Spleen (tissue), 11 donors: ENCODE data around the gene OPCML. TPM values are rescaled to one million over a fixed set of nuclear protein-coding genes. Genes with fewer than 3 reads are reported as not detected.
A peak's percentile ranks its signal among the peaks of the same experiment; 100 is the strongest.

Source experiments
- DNase-seq: peaks from one replicate; pipeline ENCODE4 v3.0.0-alpha.2; 2020
- H3K27ac ChIP-seq, 8 donors: fragments of 200-600 bp; sonication (generic) in 7 of 8; 1 replicate in 4 of 8; 2 replicates in 4 of 8; pipeline versions ENCODE4 v1.5.0 to v1.8.0; 2016 to 2021; ENCODE audit warnings: inconsistent platforms in 4 of 8, mild to moderate bottlenecking in 4 of 8, moderate library complexity in 1 of 8
- H3K27me3 ChIP-seq, 7 donors: fragments of 200-600 bp; sonication (generic) in 6 of 7; replicated peaks in 1 of 7; 1 replicate in 4 of 7; 2 replicates in 3 of 7; pipeline versions ENCODE4 v1.5.0 to v1.8.0; 2016 to 2021; ENCODE audit warnings: inconsistent platforms in 3 of 7, mild to moderate bottlenecking in 1 of 7
- H3K36me3 ChIP-seq, 6 donors: fragments of 200-600 bp; sonication (generic) in 5 of 6; 1 replicate in 4 of 6; 2 replicates in 2 of 6; pipeline versions ENCODE4 v1.5.0 to v1.8.0; 2016 to 2021; ENCODE audit warnings: inconsistent platforms in 2 of 6
- H3K4me1 ChIP-seq, 6 donors: fragments of 200-600 bp; sonication (generic) in 5 of 6; 1 replicate in 3 of 6; 2 replicates in 3 of 6; pipeline versions ENCODE4 v1.5.0 to v1.8.0; 2016 to 2021; ENCODE audit warnings: inconsistent platforms in 3 of 6
- H3K4me3 ChIP-seq, 8 donors: fragments of 200-600 bp; sonication (generic) in 7 of 8; 1 replicate in 4 of 8; 2 replicates in 4 of 8; pipeline versions ENCODE4 v1.5.0 to v1.8.0; 2016 to 2021; ENCODE audit warnings: inconsistent platforms in 4 of 8, mild to moderate bottlenecking in 4 of 8, moderate library complexity in 2 of 8
- H3K9me3 ChIP-seq, 8 donors: fragments of 200-600 bp; sonication (generic) in 7 of 8; 1 replicate in 4 of 8; 2 replicates in 4 of 8; pipeline versions ENCODE4 v1.5.0 to v1.8.0; 2016 to 2021; ENCODE audit warnings: inconsistent platforms in 4 of 8
- POLR2A ChIP-seq, 3 donors: fragments of 450-650 bp; IDR thresholded peaks; one replicate each; pipeline ENCODE4 v1.5.1; 2017; ENCODE audit warnings: antibody characterized with exemption in 3 of 3, mild to moderate bottlenecking in 1 of 3
- POLR2AphosphoS5 ChIP-seq, 3 donors: sonication (generic); formaldehyde crosslinking; IDR thresholded peaks; one replicate each; pipeline ENCODE4 v1.5.1; 2017; ENCODE audit warnings: antibody characterized with exemption in 3 of 3
- WGBS, 5 donors: extraction: QIAGEN DNeasy Blood & Tissue Kit in 3 of 5; methylation state at CpG; one replicate each; pipeline versions ENCODE4 v1.1.5 to v1.1.7; 2013 to 2018; 5-methylcytosine and 5-hydroxymethylcytosine counted together
- intact Hi-C: fragments of 100-400 bp; cut with DNase I; formaldehyde crosslinking; loops from one replicate; pipeline ENCODE4 v1.15.0; 2023; ENCODE audit warnings: low total_unique reads
- polyA plus RNA-seq, 3 donors: library from polyadenylated mRNA; stranded (reverse); fragments of 200-250 nt; gene quantifications; one replicate each; pipeline ENCODE4 v1.2.1, GENCODE V29; 2013
- total RNA-seq, 7 donors: library from RNA; depleted of rRNA in 3 of 7; stranded (reverse); fragments of >200 nt in 3 of 7; fragmentation: NEBNext Ultra II Directional in 4 of 7; extraction: Animal tissue kit (Norgen Biotek cat#: 25700) in 4 of 7; gene quantifications; one replicate each; pipeline versions ENCODE4 v1.1.0 to v1.2.1, GENCODE V29; 2016 to 2021
- TF ChIP-seq, protein P1 (sequence below), 11 experiments: fragments of 200-600 bp in 7 of 11; fragments of 450-650 bp in 4 of 11; sonication (generic) in 4 of 11; IDR thresholded peaks in 8 of 11; conservative IDR thresholded peaks in 3 of 11; 1 replicate in 7 of 11; 2 replicates in 4 of 11; pipeline versions ENCODE4 v1.4.0 to v1.8.0; 2016 to 2021; ENCODE audit warnings: antibody characterized with exemption in 11 of 11, inconsistent platforms in 4 of 11, mild to moderate bottlenecking in 1 of 11
- donor health status: healthy with polysubstance abuse.
- donor health status: DM: no; HTN: no; CAD: no; lungs with moderate emphysema.
- donor health status: DM: no; HTN: no; CAD: no.
- donor health status: Bipolar disorder and iron deficiency.
- donor health status: healthy.
- donor health status: DM: no; HTN: no; CAD: no.
- donor health status: DM: yes; HTN: yes; CAD: no.

The OPCML gene
- total and polyA plus RNA-seq, 10 donors: 0.09 to 10.7 (median 3.1) TPM

DNA sequence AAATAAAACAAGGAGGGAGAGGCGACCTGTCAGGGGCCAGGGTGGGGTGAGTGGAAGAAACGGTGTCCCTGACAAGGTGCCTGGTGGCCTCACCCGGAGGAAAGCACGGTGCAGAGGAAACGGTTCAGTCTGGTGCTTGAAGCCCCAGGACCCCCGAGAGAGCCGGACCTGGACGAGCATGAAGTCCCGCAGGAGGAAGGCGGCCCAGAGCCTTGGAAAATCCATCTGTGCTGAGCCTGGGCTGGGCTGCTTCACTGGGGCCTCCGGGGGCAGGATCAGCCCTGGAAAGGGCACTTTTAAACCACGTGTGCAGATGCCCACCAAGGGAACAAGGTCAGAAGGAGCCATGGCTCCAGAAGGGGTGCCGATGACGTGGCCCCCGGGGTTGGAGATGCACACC, 467.3 kb downstream of the OPCML start:
- TF ChIP-seq, protein P1, sequence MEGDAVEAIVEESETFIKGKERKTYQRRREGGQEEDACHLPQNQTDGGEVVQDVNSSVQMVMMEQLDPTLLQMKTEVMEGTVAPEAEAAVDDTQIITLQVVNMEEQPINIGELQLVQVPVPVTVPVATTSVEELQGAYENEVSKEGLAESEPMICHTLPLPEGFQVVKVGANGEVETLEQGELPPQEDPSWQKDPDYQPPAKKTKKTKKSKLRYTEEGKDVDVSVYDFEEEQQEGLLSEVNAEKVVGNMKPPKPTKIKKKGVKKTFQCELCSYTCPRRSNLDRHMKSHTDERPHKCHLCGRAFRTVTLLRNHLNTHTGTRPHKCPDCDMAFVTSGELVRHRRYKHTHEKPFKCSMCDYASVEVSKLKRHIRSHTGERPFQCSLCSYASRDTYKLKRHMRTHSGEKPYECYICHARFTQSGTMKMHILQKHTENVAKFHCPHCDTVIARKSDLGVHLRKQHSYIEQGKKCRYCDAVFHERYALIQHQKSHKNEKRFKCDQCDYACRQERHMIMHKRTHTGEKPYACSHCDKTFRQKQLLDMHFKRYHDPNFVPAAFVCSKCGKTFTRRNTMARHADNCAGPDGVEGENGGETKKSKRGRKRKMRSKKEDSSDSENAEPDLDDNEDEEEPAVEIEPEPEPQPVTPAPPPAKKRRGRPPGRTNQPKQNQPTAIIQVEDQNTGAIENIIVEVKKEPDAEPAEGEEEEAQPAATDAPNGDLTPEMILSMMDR (IDR thresholded peaks at IDR 0.05 in 8 of 11, conservative IDR thresholded peaks at IDR 0.05 in 3 of 11): no peak
- TF ChIP-seq POLR2A (IDR thresholded peaks at IDR 0.05) (no peak), POLR2AphosphoS5 (IDR thresholded peaks at IDR 0.05) (no peak)
- intact Hi-C loops: loop anchor here (5.0 to 10.0 kb wide), 2 partner anchors 953 to 1370 kb away; no protein-coding TSS in a partner anchor
- 65 to 77% (median 71%) methylated on average over 15 of the region's 15 CpGs for WGBS, 5 donors
- H3K9me3 ChIP-seq: no peaks in the 10 kb centered on the region
- peaks cover 0 to 48% (median 0%) of the 10 kb centered on the region in 7 donors for H3K27me3 ChIP-seq
- no peak for DNase-seq
- H3K4me3 ChIP-seq: peak overlapping the region in 3 of 8 donors; percentile 17 to 62 (median 47)
- no peaks in the 10 kb centered on the region for H3K36me3 ChIP-seq
- H3K4me1 ChIP-seq: peaks cover 0 to 6% (median 0%) of the 10 kb centered on the region in 6 donors
- peak overlapping the region in 4 of 8 donors; percentile 63 to 82 (median 74) for H3K27ac ChIP-seq

DNA sequence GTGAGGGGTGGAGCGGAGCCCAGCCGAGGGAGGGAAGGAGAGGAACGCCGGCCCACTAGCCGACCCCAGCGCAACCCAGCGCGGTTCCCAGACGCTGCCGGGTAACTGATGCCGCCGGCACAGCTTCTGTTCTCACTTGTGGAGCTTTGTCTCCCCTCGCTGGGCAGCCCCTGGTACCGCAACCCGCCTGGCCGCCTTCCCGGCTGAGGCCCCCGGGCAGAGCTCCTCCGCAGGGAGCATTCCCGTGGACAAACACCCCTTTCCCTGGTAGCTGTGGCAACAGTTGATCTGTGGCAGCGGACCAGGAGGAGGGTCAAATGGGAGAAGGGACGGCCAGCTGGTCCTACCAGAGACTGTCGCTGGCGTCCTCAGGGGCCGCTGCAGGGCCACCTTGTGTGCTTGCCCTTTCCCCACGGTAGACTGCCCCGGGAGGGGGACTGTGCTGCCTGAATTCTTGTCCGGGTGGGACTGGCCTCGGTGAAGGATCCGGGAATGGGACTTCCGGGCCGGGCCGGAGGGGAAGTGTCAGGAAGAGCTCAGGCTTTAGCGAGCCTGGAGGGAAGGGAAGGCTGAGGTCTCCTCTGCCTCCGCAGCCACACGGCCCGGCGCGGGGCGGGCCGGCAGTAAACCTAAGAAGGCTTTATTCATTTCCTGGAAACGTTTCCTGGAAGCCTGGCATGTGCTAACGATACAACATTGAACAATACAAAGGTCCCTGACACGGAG, 468.0 kb downstream of the OPCML start:
- H3K27ac ChIP-seq: peak overlapping the region in 7 of 8 donors; percentile 52 to 82 (median 70)
- DNase-seq: peak; percentile 82
- TF ChIP-seq, protein P1 (IDR thresholded peaks at IDR 0.05 in 8 of 11, conservative IDR thresholded peaks at IDR 0.05 in 3 of 11): peak in 10 of 11 experiments; percentile 14 to 71 (median 60)
- TF ChIP-seq POLR2A (IDR thresholded peaks at IDR 0.05) (no peak), POLR2AphosphoS5 (IDR thresholded peaks at IDR 0.05) (peak; percentile 46 to 80 (median 68))

DNA sequence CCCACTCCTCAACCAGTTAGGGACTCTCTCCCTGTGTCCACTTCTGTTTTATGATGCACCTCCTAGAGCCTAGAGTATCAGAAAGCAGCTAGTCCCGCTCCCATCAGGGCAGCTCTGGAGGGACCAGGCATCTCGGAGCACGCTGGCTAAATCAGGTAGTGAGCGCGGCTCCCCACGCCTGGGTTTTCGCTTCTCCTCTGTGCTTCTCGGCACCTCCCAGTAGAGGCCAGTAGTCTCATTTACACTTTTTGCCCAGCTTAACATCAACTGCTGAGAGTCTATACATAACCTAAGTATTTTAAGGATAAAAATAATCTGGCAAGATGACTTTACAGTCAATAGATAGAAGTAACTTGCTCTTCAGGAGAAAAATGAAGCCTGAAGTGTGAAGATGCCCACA, 473.8 kb downstream of the OPCML start:
- no peaks in the 10 kb centered on the region for H3K36me3 ChIP-seq
- no peak overlapping the region for H3K4me3 ChIP-seq
- intact Hi-C loops: no loop called here
- H3K9me3 ChIP-seq: no peaks in the 10 kb centered on the region
- H3K4me1 ChIP-seq: no peaks in the 10 kb centered on the region
- TF ChIP-seq POLR2A (IDR thresholded peaks at IDR 0.05): no peak
- TF ChIP-seq, protein P1 (IDR thresholded peaks at IDR 0.05 in 8 of 11, conservative IDR thresholded peaks at IDR 0.05 in 3 of 11): no peak
- no peak for TF ChIP-seq POLR2AphosphoS5 (IDR thresholded peaks at IDR 0.05)
- no peak overlapping the region for H3K27ac ChIP-seq
- WGBS, 5 donors: 54 to 71% (median 62%) methylated on average over 8 of the region's 8 CpGs
- H3K27me3 ChIP-seq: peaks cover 0 to 22% (median 0%) of the 10 kb centered on the region in 7 donors
- no peak for DNase-seq

More for the DNA sequence above, 468.0 kb downstream of the OPCML start:
- H3K36me3 ChIP-seq: no peaks in the 10 kb centered on the region
- H3K4me3 ChIP-seq: peak overlapping the region; percentile 8 to 62 (median 28)
- peaks cover 0 to 42% (median 0%) of the 10 kb centered on the region in 7 donors for H3K27me3 ChIP-seq
- peaks cover 0 to 6% (median 0%) of the 10 kb centered on the region in 6 donors for H3K4me1 ChIP-seq
- no peaks in the 10 kb centered on the region for H3K9me3 ChIP-seq
- 1 to 3% (median 3%) methylated on average over 27 to 44 of the region's 44 CpGs for WGBS, 5 donors
- intact Hi-C loops: loop anchor here (5.0 to 10.0 kb wide), 2 partner anchors 952 to 1370 kb away; no protein-coding TSS in a partner anchor

DNA sequence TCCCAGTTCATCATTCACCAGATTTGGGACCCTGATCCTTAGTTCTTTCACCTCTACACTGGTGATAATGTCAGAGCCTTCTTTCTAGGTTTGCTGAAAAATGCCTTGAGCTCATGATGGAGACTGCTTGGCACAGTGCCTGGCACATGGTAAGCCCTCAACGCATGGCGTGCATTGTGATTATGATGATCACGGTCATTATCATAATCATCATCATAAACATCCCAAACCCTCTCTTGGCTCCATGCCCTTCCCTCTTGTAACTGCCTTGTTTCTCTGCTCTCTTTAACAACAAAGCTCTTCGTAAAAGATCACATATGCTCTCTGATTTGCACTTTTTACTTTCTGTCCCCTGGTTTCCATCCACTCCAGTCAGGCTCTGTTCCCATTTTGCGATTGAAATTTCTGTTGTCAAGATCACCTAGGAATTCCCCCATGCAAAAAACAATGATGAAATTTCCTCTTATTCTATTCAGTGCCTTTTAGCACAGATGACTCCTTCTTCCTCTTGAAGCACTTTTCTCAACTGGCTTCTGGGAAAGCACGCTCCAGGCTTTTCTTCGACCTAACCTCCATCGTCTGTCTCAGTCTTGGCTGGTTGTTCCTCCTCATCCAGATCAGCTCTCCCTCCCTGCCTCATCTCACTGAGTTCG, 479.1 kb downstream of the OPCML start:
- Histone ChIP-seq H3K9me3 (no peaks in the 10 kb centered on the region), H3K4me1 (no peaks in the 10 kb centered on the region), H3K27ac (no peak overlapping the region), H3K4me3 (no peak overlapping the region), H3K36me3 (no peaks in the 10 kb centered on the region), H3K27me3 (peaks cover 0 to 9% (median 0%) of the 10 kb centered on the region in 7 donors)
- 65 to 80% (median 77%) methylated on average over 9 of the region's 9 CpGs for WGBS, 5 donors
- TF ChIP-seq, protein P1 (IDR thresholded peaks at IDR 0.05 in 8 of 11, conservative IDR thresholded peaks at IDR 0.05 in 3 of 11): no peak
- TF ChIP-seq POLR2AphosphoS5 (IDR thresholded peaks at IDR 0.05) (no peak), POLR2A (IDR thresholded peaks at IDR 0.05) (no peak)
- no peak for DNase-seq
- intact Hi-C loops: no loop called here
